ENCODE data around the gene OPN1MW.
"Not testable (repeated sequence)": the region's sequence is repeated elsewhere in the genome, so short reads cannot be mapped to it uniquely, and the experiment has no call there.

OPN1MW gene

DNA sequence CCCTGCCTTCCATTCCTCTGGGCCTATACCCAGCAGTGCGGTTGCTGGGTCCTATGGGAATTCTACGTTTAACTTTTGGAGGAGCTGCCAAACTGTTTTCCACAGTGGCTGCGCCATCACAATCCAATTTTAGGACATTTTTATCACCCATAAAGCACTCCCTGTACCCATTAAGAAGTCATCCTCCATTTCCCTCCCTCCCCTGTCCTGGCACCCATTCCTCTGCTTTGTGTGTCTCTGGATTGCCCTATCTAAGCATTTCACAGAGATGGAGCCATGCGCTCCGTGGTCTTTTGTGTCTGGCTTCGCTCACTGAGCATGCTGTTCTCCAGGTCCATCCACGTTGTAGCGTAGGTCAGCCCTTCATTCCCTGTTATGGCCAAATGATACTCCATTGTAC lies 40.0 kb upstream of the OPN1MW start:
- peaks cover 14% of the 10 kb centered on the region for H3K27me3 Mint-ChIP-seq (ENCODE audit: low read depth)
- no peaks in the 10 kb centered on the region for H3K36me3 Mint-ChIP-seq (ENCODE audit: low read depth)
- no peak for TF ChIP-seq CTCF (IDR thresholded peaks at IDR 0.05; ENCODE audit: unreplicated experiment in 3 of 3)
- no peaks in the 10 kb centered on the region for H3K4me1 Mint-ChIP-seq
- no peak overlapping the region for H3K4me3 Mint-ChIP-seq
- peaks cover 11% of the 10 kb centered on the region for H3K9me3 Mint-ChIP-seq
- no peak overlapping the region for H3K27ac Mint-ChIP-seq

DNA sequence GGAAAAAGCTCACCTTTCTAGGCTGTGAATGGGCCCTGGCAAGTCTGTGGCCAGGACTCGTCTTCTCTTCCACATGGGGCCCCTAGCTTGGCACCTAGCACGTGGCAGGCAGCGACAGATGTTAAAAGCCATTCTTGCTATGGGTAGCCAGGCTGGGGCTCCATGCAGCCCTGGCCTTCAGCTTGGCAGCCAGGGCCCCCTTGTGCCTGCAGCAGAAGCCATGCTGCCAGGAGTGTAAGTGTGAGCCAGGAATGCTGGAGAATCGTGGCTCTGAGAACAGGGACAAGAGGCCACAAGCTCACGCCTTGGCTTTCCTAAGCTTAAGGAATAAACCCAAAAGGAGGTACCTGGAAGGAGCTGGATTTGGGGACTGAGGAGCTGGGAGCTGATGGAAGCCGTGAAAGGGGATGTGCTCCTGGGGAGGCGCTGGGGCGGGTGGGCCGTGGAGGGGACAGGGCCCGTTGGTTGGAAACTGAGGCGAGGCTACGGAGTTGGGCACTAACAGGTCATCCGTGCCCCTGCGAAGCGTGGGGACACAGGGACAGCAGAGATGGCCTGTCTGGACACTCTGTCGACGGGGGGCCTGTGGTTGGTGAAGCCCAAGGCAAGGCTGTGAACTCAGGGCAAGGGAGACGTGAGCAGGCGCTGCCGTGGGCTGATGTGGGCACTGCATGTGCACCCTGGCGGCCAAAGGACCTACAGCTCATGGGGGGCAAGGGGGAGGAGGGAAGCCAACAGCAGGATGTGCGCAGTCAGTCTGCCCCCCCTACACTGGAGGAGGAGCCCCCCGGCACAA lies 39.2 kb upstream of the OPN1MW start:
- no peak overlapping the region for H3K4me3 Mint-ChIP-seq
- TF ChIP-seq CTCF (IDR thresholded peaks at IDR 0.05; ENCODE audit: unreplicated experiment in 3 of 3), result no peak

GRCh38 chrX:154144010-154144409 lies 38.4 kb upstream of the OPN1MW start, which contains the start of gene OPN1LW:
Gene OPN1LW, plus strand, starts transcription at chrX:154144243. Its CDS starts 41 bp downstream, at chrX:154144284.
- not testable (repeated sequence) for H3K9me3 Mint-ChIP-seq; H3K4me3 Mint-ChIP-seq; H3K4me1 Mint-ChIP-seq; H3K36me3 Mint-ChIP-seq (ENCODE audit: low read depth); H3K27ac Mint-ChIP-seq; H3K27me3 Mint-ChIP-seq (ENCODE audit: low read depth)

More for the DNA sequence above, 39.2 kb upstream of the OPN1MW start:
- Mint-ChIP-seq H3K9me3 (peaks cover 8% of the 10 kb centered on the region), H3K4me1 (no peaks in the 10 kb centered on the region), H3K27me3 (ENCODE audit: low read depth) (peaks cover 14% of the 10 kb centered on the region), H3K36me3 (ENCODE audit: low read depth) (no peaks in the 10 kb centered on the region), H3K27ac (no peak overlapping the region)

GRCh38 chrX:154151030-154151429 lies 31.4 kb upstream of the OPN1MW start:
- not testable (repeated sequence) for H3K36me3 Mint-ChIP-seq (ENCODE audit: low read depth); H3K4me1 Mint-ChIP-seq; H3K4me3 Mint-ChIP-seq; H3K27me3 Mint-ChIP-seq (ENCODE audit: low read depth); H3K27ac Mint-ChIP-seq; H3K9me3 Mint-ChIP-seq

DNA sequence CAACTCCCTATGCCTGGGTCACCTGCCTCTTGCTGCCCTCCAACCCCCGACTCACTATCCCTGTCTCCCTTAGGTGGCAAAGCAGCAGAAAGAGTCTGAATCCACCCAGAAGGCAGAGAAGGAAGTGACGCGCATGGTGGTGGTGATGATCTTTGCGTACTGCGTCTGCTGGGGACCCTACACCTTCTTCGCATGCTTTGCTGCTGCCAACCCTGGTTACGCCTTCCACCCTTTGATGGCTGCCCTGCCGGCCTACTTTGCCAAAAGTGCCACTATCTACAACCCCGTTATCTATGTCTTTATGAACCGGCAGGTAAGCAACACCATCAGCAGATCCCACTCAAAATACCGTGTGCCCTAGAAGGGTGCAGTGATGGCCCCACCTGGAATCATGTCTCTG lies 26.2 kb upstream of the OPN1MW start:
- H3K27ac Mint-ChIP-seq; H3K4me1 Mint-ChIP-seq; H3K4me3 Mint-ChIP-seq; H3K36me3 Mint-ChIP-seq (ENCODE audit: low read depth); H3K27me3 Mint-ChIP-seq (ENCODE audit: low read depth); H3K9me3 Mint-ChIP-seq: not testable (repeated sequence)

DNA sequence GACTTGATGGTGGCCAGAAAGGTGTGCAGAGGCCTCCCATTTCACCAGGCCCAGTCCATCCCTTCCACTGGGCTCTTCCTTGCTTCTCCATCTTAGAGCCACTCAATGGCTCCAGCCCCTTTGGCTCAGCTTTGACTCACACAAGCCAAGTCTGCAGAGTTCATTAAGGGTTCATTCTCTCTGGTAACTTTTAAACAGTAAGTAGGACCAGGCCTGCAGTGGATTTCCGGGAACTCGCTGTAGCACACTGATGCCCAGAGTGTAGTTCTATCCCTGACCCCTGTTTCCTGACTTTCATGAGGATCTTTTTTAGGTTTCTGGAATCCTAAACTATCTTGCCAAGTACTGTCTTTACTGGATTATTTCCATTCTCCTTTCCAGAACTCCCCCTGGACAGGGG lies 25.2 kb upstream of the OPN1MW start:
- H3K4me1 Mint-ChIP-seq; H3K4me3 Mint-ChIP-seq; H3K36me3 Mint-ChIP-seq (ENCODE audit: low read depth); H3K27ac Mint-ChIP-seq; H3K9me3 Mint-ChIP-seq; H3K27me3 Mint-ChIP-seq (ENCODE audit: low read depth): not testable (repeated sequence)

GRCh38 chrX:154159345-154159744 lies 23.1 kb upstream of the OPN1MW start:
- not testable (repeated sequence) for H3K36me3 Mint-ChIP-seq (ENCODE audit: low read depth); H3K4me3 Mint-ChIP-seq; H3K9me3 Mint-ChIP-seq; H3K4me1 Mint-ChIP-seq; H3K27me3 Mint-ChIP-seq (ENCODE audit: low read depth); H3K27ac Mint-ChIP-seq

DNA sequence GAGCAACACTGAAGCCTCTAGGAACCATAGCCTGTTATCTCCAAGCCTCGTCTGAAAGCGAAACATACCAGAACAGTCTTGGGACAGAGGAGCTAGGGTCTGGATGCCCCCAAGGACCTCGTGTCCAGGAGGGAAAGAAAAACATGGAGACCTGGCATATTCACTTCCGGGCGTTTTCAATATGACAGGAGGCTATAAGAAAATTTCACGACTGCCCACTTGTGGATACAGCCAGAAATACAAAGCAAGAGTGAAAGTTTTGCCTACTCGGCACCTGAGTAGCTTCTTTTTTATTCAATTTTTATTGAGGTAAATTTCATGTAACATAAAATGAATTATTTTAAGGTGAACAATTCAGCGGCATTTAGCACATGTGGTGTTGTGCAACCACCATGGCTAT lies 17.5 kb upstream of the OPN1MW start:
- not testable (repeated sequence) for H3K9me3 Mint-ChIP-seq; H3K27me3 Mint-ChIP-seq (ENCODE audit: low read depth); H3K36me3 Mint-ChIP-seq (ENCODE audit: low read depth); H3K4me3 Mint-ChIP-seq; H3K27ac Mint-ChIP-seq; H3K4me1 Mint-ChIP-seq

DNA sequence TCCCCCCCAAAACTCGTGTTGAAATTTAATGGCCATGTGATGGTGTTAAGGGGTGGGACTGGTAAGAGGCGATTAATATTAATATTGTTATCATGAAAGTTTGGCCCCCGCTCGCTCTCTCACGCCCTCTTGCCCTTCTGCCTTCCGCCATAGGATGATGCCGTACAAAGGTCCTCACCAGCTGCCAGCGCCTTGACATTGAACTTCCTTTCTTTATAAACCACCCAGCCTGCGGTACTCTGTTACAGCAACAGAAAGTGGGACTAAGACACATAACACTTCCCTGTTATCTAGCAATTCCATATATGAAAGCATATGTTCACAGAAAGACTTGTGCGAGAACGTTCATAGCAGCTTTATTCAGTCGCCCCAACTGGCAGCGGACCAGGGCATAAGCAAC lies 14.0 kb upstream of the OPN1MW start:
- H3K27me3 Mint-ChIP-seq (ENCODE audit: low read depth); H3K4me1 Mint-ChIP-seq; H3K27ac Mint-ChIP-seq; H3K36me3 Mint-ChIP-seq (ENCODE audit: low read depth); H3K9me3 Mint-ChIP-seq; H3K4me3 Mint-ChIP-seq: not testable (repeated sequence)

DNA sequence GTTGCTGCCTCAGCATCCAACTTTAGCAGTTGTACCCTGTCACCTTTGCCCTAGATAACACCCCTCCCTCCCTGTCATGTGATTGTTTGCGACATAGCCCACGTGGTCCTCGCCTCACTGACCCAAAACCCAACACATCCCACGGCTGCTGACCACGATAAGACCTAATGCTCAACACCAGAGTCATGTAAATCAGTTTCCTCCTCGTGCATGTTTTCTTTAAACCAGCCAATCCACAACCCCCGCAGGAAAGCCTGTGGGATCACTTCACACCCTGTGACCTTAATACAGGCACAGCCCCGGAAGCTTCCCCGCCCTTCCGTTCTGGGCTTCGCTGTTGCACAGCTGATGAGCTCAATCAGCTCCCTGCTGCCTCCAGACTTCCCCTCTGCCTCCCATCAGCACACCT lies 9.9 kb upstream of the OPN1MW start:
- H3K4me3 Mint-ChIP-seq; H3K9me3 Mint-ChIP-seq; H3K27me3 Mint-ChIP-seq (ENCODE audit: low read depth): not testable (repeated sequence)

GRCh38 chrX:154174356-154174755 lies 8.0 kb upstream of the OPN1MW start:
- H3K4me1 Mint-ChIP-seq; H3K36me3 Mint-ChIP-seq (ENCODE audit: low read depth); H3K27ac Mint-ChIP-seq; H3K27me3 Mint-ChIP-seq (ENCODE audit: low read depth); H3K4me3 Mint-ChIP-seq; H3K9me3 Mint-ChIP-seq: not testable (repeated sequence)

More for the DNA sequence above, 9.9 kb upstream of the OPN1MW start:
- H3K4me1 Mint-ChIP-seq; H3K36me3 Mint-ChIP-seq (ENCODE audit: low read depth); H3K27ac Mint-ChIP-seq: not testable (repeated sequence)

GRCh38 chrX:154183794-154184193 lies 1.4 kb downstream of the OPN1MW start:
- not testable (repeated sequence) for H3K36me3 Mint-ChIP-seq (ENCODE audit: low read depth); H3K27me3 Mint-ChIP-seq (ENCODE audit: low read depth); H3K9me3 Mint-ChIP-seq; H3K27ac Mint-ChIP-seq; H3K4me3 Mint-ChIP-seq; H3K4me1 Mint-ChIP-seq

DNA sequence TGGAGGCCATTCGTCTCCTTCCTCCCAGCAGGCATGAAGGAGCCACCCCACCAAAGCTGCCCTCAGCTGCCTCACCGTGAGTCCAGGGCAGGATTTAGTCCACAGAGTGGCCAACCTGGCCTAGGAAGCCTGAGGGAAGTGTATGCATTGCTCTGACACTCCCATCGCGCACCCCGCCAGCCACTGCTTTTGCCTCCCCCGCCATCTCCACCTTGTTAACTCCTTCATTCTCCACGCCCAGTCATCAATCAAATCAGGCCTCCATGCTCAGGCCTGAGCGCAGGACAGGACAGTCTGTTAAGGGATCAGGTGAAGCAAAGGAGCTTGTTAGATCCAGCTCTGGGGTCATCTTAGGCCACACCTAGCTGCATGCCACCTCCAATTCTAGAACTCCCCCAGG lies 10.4 kb downstream of the OPN1MW start:
- H3K9me3 Mint-ChIP-seq; H3K4me1 Mint-ChIP-seq; H3K36me3 Mint-ChIP-seq (ENCODE audit: low read depth); H3K4me3 Mint-ChIP-seq; H3K27me3 Mint-ChIP-seq (ENCODE audit: low read depth); H3K27ac Mint-ChIP-seq: not testable (repeated sequence)

- H3K4me1 Mint-ChIP-seq; H3K36me3 Mint-ChIP-seq (ENCODE audit: low read depth); H3K27ac Mint-ChIP-seq; H3K4me3 Mint-ChIP-seq; H3K9me3 Mint-ChIP-seq; H3K27me3 Mint-ChIP-seq (ENCODE audit: low read depth): not testable (repeated sequence)
Observed at GRCh38 chrX:154194316-154194715, 11.9 kb downstream of the OPN1MW start.

All from nephron (organoid).